Measurements from ENCODE around the gene KCNJ9.
"Not testable (repeated sequence)": the region's sequence is repeated elsewhere in the genome, so short reads cannot be mapped to it uniquely, and the experiment has no call there.

Gene KCNJ9

DNA sequence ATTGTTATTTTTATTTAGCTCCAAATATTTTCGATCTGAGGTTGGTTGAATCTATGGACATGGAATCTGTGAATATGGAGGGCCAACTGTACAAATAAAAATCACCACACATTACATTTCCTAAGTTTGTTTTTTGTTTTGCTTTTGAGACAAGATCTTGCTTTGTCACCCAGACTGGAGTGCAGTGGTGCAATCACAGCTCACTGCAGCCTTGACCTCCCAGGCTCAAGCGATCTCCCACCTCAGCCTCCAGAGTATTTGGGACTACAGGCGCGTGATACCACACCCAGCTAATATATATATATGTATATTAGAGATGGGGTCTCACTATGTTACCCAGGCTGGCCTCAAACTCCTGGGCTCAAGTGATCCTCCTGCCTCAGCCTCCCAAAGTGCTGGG, 45.0 kb downstream of the KCNJ9 start:
- DNase-seq (ENCODE audit: low spot score) = not testable (repeated sequence)

DNA sequence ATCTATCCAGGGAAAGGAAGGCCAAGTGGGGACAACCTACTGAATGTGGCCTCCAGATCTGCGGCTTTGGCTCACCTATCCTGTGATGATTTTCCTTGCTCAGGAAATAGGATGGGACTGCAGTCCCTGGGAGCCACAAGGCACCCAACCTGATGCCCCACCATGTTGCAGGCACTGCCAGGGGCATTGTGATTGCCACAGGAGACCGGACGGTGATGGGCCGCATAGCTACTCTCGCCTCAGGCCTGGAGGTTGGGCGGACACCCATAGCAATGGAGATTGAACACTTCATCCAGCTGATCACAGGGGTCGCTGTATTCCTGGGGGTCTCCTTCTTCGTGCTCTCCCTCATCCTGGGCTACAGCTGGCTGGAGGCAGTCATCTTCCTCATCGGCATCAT, 46.0 kb downstream of the KCNJ9 start:
- no peak for DNase-seq (ENCODE audit: low spot score)

DNA sequence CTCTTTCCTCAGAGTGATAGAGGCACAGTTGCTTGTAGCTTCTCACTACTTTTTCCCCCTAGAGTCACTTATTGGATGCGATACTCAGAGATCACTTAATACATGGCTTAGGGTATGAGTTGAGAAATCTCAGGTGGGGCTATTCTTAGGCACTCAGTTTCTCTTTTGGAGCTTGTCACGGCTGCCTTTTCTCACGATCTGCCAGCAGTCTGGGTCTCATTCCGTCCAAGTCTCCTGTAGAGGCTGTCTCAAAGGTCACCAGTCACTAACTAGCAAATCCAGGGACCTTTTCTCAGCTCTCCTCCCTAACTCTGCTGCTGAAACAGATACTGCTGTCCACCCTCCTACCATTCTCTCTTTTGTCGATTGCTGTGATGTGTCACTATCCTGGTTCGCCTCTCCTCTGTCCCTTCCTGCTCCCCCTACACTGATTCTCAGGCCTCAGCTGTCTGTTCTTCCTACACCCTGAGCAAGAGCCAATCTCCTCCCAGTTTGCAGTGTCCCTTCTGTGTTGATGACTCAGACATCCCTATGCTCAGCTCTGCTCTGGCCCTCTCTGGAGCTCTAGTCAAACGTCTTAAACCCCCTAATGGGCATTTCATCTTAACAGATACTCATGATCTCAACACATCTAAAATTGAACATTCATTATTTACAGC, 46.7 kb downstream of the KCNJ9 start:
- DNase-seq (ENCODE audit: low spot score) = no peak

DNA sequence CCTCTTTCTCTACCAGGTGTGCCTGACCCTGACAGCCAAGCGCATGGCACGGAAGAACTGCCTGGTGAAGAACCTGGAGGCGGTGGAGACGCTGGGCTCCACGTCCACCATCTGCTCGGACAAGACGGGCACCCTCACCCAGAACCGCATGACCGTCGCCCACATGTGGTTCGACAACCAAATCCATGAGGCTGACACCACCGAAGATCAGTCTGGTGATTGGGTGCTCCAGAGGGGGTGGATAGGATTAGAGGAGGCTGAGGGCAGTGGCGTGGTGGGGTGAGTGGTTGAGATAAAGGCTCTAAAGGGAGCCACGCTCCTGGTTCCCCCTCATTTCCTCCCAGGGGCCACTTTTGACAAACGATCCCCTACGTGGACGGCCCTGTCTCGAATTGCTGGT, 47.3 kb downstream of the KCNJ9 start:
- no peak for DNase-seq (ENCODE audit: low spot score)

DNA sequence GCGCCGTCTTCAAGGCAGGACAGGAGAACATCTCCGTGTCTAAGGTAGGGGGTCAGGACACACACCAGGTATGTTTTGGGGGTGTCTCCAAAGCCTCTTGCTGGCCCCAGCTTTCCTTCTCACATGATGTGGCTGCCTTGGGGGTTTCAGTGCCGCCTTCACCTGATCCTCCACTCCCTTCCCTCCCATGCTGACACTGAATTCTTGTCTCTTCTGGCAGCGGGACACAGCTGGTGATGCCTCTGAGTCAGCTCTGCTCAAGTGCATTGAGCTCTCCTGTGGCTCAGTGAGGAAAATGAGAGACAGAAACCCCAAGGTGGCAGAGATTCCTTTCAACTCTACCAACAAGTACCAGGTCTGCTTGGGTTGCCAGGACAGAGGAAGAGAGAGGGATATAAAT, 47.7 kb downstream of the KCNJ9 start:
- DNase-seq (ENCODE audit: low spot score) = no peak

DNA sequence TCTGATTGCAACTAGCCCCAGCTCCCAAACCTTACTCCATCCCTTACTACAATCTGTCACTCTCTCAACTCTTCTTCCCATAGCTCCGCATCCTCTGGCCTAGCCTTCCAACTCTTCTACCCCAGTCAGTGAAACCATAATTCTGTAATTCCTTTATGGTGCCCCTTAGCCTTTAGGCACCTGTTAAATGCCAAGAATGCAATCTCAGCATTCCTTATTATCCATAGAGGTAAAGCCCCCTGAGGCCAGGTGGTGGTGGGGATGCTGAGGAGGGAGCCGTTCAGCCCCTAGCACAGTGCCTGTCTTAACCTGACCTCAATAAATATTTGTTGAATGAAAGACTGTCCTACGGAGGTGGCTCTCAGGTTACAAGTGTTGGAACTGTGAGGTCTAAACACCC, 48.2 kb downstream of the KCNJ9 start:
- DNase-seq (ENCODE audit: low spot score) = no peak

DNA sequence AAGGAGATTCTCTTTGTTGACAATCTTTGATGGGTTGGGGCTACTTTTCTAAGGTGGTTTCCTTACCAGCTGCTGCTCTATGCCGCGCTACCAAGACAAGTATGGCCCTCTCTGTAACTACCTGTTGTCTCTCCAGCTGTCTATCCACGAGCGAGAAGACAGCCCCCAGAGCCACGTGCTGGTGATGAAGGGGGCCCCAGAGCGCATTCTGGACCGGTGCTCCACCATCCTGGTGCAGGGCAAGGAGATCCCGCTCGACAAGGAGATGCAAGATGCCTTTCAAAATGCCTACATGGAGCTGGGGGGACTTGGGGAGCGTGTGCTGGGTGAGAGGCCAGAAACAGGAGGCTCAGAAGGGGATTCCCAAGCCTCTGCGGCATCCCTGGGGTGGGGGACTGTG, 48.6 kb downstream of the KCNJ9 start:
- DNase-seq (ENCODE audit: low spot score) = no peak

DNA sequence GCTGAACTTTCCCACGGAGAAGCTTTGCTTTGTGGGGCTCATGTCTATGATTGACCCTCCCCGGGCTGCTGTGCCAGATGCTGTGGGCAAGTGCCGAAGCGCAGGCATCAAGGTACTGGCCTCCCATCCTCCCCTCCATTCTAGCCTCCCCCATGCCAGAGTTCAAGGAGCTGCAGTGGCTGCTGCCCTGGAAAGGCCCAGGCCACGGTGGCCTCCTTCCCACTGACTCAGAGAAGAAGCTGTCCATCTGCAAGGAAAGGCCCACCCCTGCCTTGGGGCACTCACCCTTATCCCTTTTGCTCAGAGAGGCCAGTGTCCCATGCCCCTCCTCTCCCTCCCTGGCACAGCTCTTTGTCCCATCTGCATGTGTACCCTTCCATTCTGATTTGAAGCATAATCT, 49.1 kb downstream of the KCNJ9 start:
- no peak for DNase-seq (ENCODE audit: low spot score)

DNA sequence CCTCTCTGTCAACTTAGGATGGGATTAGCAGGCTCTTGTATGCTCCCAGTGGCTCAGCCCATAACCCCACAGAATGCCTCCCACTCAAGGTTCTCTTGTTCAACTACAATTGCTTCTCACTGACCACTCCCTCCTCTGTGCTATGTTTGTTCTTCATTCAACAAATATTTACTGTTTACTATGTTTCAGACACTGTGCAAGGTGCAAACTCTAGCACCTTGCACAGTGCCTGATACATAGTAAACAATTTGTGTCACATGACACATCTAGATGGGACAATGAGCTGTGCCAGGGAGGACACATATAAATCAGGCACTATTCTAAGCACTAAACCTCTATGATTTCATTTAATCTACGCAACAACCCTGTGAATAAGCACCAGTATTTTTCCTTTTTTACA, 49.6 kb downstream of the KCNJ9 start:
- DNase-seq (ENCODE audit: low spot score) = no peak

DNA sequence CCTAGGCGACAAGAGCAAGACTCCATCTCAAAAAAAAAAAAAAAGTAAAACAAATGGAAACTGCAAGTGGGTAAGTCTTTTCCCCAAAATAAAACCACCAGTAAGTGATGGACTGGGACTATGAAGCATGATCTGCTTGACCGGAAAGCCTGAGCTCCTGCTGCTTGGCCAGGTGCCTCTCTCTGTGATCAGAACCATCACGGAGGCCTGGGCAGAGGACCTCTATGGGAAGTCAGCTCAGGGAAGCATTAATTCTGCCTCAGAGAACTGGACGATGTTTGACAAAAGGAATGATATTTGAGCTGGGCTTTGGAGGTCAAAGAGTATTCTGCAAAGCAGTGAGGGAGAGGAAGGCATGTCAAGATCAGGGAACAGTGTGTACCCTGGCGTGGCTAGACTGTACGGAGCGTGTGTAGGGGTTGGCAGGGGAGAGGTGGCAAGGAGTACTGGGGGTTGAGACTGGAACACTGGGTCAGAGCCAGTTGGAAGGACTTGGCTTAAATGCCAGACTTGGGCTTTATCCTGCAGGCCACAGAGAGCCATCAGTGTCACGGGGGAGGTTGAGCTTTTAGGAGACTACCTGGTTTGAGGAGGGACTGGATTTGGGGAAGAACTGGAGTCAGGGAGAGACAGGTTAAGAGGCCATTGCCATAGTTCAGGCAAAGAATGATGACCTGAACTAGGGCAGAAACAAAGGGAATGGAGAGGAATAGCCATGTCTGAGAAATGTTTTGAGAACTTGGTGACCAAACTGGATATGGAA, 50.6 kb downstream of the KCNJ9 start:
- no peak for DNase-seq (ENCODE audit: low spot score)

DNA sequence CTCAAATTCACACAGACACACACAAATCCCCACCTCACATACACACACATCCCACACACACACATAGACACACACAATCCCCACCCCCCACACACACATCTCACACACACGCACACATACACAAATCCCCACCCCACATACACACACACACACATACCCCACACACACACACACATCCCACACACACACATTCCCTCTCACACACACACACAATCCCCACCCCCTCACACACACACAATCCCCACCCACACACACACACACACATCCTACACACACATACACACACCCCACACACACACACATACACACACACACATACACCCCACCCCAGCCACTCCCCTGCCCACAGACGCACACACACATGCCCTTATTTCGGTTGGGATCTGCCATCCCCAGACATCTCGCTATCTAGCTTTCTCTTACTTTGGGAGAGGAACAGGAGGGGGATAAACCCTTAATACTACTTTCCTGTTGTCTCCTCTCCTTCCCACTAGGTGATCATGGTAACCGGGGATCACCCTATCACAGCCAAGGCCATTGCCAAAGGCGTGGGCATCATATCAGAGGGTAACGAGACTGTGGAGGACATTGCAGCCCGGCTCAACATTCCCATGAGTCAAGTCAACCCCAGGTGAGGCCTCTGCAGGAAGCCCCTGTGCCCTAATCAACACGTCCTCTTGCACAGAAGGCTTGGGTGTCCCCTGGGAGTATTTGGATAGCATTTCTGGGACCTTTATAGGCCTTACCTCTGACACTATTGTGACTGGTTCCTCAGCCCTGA, 52.8 kb downstream of the KCNJ9 start:
- no peak for DNase-seq (ENCODE audit: low spot score)

DNA sequence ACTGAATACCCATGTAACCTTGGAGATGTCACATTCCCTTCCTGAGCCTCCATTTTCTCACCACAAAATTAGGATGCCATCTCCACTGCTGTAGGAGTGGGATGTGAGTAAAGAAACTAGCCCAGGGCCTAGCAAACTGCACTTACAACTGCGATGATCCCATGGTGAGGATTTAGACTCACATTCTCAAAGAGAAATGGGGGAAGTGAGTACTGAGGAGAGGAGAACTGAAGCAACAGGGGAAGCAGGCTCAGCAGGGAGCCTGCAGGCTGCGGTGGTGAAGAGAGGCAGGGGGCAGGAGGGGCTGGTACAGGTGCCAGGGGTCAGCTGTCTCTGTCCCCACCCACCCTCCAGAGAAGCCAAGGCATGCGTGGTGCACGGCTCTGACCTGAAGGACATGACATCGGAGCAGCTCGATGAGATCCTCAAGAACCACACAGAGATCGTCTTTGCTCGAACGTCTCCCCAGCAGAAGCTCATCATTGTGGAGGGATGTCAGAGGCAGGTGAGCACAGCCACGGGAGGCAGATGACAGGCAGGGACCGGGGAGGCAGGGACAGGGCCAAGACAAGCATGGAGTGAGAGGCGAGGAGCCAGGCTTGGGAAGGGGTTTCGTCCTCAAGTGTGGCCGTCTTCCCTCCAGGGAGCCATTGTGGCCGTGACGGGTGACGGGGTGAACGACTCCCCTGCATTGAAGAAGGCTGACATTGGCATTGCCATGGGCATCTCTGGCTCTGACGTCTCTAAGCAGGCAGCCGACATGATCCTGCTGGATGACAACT, 53.6 kb downstream of the KCNJ9 start:
- no peak for DNase-seq (ENCODE audit: low spot score)

DNA sequence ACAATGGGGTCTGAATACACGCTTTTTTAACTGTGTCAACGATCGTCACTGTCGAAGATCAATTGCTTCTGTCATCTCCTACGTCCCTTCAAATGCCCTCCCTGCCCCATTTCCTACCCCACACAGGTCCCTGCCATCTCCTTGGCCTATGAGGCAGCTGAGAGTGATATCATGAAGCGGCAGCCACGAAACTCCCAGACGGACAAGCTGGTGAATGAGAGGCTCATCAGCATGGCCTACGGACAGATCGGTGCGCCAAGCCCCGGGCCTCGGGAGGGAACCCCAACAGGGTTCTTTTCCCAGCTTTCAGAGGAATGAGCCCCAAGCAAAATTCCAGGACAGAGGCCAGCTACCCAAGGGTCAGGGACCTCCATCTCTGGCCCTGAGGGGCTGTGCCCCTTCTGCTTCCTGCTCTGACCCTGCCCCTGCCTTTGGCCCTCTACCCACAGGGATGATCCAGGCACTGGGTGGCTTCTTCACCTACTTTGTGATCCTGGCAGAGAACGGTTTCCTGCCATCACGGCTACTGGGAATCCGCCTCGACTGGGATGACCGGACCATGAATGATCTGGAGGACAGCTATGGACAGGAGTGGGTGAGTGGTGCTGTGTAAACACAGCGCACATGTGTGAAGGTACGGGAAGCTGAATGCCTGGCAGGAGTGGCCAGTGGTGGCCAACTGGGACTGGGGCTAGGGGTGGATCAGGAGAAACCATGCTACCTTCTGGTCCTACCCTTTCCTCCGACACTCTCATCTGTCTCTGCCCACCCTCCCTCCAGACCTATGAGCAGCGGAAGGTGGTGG, 55.0 kb downstream of the KCNJ9 start:
- DNase-seq (ENCODE audit: low spot score) = no peak

DNA sequence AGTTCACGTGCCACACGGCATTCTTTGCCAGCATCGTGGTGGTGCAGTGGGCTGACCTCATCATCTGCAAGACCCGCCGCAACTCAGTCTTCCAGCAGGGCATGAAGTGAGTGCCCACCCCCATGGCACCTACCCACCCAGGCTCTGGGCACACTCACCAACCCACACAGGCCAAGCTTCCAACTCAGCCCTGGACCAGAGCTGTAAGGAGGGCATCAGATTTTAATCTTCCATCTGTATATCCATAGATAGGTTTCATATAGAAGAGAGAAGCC, 55.5 kb downstream of the KCNJ9 start:
- DNase-seq (ENCODE audit: low spot score) = no peak

DNA sequence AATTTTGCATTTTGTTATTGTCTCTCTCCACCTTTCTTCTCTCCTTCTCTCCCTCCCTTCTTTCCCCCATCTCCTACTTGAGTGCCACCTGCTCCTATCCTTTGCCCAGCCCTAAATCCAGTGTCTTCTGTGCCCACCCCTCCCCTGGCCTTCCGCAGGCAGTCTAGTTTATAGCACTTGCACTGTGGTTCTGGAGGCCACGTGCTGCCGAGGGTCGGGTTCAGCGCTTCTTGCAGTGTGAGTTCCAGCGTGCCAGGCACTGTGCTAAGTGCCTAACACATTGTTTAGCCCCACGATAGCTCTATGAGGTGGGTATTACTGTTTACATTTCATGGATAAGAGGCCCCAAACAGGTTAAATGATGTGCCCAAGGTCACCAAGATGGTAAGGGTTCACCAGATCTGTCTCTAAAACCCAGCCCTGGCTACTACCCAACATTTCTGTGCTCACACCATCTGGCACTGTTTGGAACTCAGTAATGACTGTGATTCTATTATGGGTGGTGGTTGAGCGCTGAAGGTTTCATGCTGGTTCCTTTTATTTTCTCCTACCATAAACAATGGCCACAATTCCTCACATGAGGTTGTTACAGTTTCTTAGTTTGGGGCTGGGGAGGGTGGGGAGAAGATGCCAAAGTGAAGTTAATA, 56.0 kb downstream of the KCNJ9 start:
- DNase-seq (ENCODE audit: low spot score) = no peak

DNA sequence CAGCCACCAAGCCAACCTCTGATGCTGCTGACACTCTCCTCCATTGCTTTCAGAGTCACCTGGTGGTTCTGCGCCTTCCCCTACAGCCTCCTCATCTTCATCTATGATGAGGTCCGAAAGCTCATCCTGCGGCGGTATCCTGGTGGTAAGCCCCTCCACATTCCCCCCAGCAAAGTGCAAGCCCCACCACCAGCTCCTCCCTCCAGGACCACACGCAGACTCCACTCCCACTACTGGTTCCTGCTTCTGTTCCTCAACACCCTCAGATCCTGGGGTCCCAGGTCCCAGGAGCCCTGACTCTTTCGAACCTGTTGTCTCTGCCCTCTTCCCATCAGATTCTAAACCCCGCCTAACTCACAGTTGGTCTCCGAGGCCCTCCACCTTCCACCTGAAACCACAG, 58.5 kb downstream of the KCNJ9 start:
- no peak for DNase-seq (ENCODE audit: low spot score)
